IPS-18a (cell line): ENCODE results near the gene LIN28B.
"Not testable (repeated sequence)": the region's sequence is repeated elsewhere in the genome, so short reads cannot be mapped to it uniquely, and the experiment has no call there.

ENCODE experiments used
- H3K27ac ChIP-seq: one replicate; pipeline ENCODE4 v1.5.1; 2013; ENCODE audit warnings: low read length
- H3K27me3 ChIP-seq: one replicate; pipeline ENCODE4 v1.6.1; 2013; ENCODE audit warnings: mild to moderate bottlenecking, low read length; ENCODE audit not compliant: control insufficient read depth, insufficient read depth
- H3K36me3 ChIP-seq: one replicate; pipeline ENCODE4 v1.6.1; 2013; ENCODE audit warnings: low read depth, low read length; ENCODE audit not compliant: control insufficient read depth
- H3K4me1 ChIP-seq: one replicate; pipeline ENCODE4 v1.6.1; 2013; ENCODE audit warnings: low read depth, low read length; ENCODE audit not compliant: control insufficient read depth
- H3K4me3 ChIP-seq: one replicate; pipeline ENCODE4 v1.5.1; 2013; ENCODE audit warnings: low read length
- H3K9ac ChIP-seq: one replicate; pipeline ENCODE4 v1.6.1; 2013; ENCODE audit warnings: mild to moderate bottlenecking, low read length, moderate library complexity
- H3K9me3 ChIP-seq: one replicate; pipeline ENCODE4 v1.6.1; 2013; ENCODE audit warnings: low read depth, low read length; ENCODE audit not compliant: control insufficient read depth

Gene LIN28B

GRCh38 chr6:104941729-104942091, 15.2 kb upstream of the LIN28B start:
- no peaks in the 10 kb centered on the region for H3K27me3 ChIP-seq
- H3K4me3 ChIP-seq = peak overlapping the region; percentile 98
- H3K4me1 ChIP-seq = peaks cover 29% of the 10 kb centered on the region
- peak overlapping the region; percentile 78 for H3K27ac ChIP-seq
- H3K9ac ChIP-seq = peak overlapping the region; percentile 92
- H3K36me3 ChIP-seq = no peaks in the 10 kb centered on the region
- no peaks in the 10 kb centered on the region for H3K9me3 ChIP-seq

DNA sequence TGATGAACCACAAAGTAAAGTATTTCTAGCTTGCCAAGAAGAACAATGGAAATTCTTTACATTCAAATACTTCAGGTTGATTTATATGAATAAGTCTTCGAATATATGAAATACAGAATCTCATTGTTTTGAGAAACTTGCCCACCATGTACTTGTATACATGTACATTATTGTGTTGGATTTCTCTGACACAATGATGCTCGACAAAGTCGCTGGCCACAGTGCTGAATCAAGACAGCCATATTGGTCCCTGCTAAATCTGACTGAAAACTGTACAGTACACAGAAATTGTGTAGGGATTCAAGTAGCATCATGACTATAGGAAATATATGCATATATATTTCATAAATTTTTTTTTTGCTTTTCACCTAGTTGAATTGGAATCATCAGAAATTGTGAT, 13.1 kb upstream of the LIN28B start:
- no peaks in the 10 kb centered on the region for H3K36me3 ChIP-seq
- no peak overlapping the region for H3K27ac ChIP-seq
- H3K27me3 ChIP-seq = no peaks in the 10 kb centered on the region
- no peak overlapping the region for H3K9ac ChIP-seq
- H3K9me3 ChIP-seq = no peaks in the 10 kb centered on the region
- peaks cover 32% of the 10 kb centered on the region for H3K4me1 ChIP-seq
- H3K4me3 ChIP-seq = peak overlapping the region; percentile 98

GRCh38 chr6:104949206-104949605, 7.7 kb upstream of the LIN28B start:
- Histone ChIP-seq H3K9ac (no peak overlapping the region), H3K4me3 (no peak overlapping the region), H3K27ac (no peak overlapping the region), H3K9me3 (no peaks in the 10 kb centered on the region), H3K4me1 (peaks cover 40% of the 10 kb centered on the region), H3K36me3 (no peaks in the 10 kb centered on the region), H3K27me3 (no peaks in the 10 kb centered on the region)

DNA sequence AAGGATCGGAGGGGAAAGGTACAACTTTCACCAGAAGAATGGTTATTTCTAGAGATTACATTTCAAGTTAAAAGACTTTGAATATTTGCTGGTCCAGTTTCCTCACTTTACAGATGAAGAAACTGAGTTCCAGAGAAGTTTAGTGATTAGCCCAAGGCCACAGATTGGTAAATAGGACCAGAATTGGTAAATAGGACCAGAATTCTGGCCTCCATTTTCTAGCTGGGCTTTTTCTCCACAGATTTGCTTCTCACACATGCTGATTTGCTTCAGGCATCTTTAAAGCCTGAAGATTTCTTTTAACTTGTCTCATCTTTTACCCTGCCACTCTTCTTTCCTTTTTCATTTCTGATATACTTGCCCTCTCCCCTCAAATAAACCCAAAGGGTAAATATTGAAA, 5.2 kb upstream of the LIN28B start:
- peak overlapping the region; percentile 99 for H3K9ac ChIP-seq
- H3K4me1 ChIP-seq = peaks cover 46% of the 10 kb centered on the region
- H3K27me3 ChIP-seq = no peaks in the 10 kb centered on the region
- H3K9me3 ChIP-seq = no peaks in the 10 kb centered on the region
- H3K27ac ChIP-seq = peak overlapping the region; percentile 25
- no peaks in the 10 kb centered on the region for H3K36me3 ChIP-seq
- peak overlapping the region; percentile 96 for H3K4me3 ChIP-seq

GRCh38 chr6:104952911-104953399, 4.0 kb upstream of the LIN28B start:
- Histone ChIP-seq H3K9ac (peak overlapping the region; percentile 99), H3K36me3 (no peaks in the 10 kb centered on the region), H3K27ac (peak overlapping the region; percentile 98), H3K4me3 (peak overlapping the region; percentile 96), H3K9me3 (no peaks in the 10 kb centered on the region), H3K4me1 (peaks cover 50% of the 10 kb centered on the region), H3K27me3 (no peaks in the 10 kb centered on the region)

DNA sequence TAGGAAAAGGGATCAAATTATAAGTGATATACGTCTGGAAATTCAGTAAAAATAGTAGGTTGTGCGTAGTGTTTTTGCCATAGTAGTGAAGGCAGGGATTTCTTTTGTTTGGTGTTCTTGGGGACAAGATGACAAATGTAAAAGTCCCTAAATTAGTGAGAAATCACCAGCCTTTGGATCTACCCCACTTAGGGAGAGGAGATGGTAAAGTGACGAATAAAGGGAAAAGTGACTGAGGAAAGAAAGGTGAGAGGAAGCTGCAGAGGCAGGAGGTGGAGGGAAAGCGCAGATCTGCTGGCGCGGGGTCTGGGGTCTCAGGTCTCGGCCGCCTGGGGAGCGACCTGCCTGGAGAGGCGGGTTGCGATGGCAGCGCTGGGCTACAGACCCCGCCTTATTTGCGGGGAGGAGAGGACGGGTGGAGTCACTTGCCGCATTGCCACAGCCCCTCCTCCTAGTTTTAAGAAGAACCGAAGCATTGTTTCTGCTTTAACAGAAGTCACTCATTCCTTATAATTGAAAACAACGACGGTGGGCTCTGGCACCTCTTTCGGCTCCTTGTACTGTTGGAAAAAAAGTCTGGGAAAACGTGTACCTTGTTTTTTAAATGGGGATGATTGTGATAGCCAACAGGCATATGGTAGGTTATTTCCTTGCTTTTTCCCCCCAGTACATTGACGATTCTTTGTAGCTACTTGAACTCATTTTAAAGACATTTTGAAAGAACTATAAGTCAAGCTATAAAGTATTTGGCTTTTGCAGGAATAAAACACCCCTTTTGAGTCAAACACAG, 3.3 kb upstream of the LIN28B start:
- not testable (repeated sequence) for H3K9me3 ChIP-seq, H3K27me3 ChIP-seq, H3K36me3 ChIP-seq
- Histone ChIP-seq H3K4me3 (peak overlapping the region; percentile 96), H3K9ac (peak overlapping the region; percentile 99), H3K4me1 (peaks cover 49% of the 10 kb centered on the region), H3K27ac (peak overlapping the region; percentile 98)

DNA sequence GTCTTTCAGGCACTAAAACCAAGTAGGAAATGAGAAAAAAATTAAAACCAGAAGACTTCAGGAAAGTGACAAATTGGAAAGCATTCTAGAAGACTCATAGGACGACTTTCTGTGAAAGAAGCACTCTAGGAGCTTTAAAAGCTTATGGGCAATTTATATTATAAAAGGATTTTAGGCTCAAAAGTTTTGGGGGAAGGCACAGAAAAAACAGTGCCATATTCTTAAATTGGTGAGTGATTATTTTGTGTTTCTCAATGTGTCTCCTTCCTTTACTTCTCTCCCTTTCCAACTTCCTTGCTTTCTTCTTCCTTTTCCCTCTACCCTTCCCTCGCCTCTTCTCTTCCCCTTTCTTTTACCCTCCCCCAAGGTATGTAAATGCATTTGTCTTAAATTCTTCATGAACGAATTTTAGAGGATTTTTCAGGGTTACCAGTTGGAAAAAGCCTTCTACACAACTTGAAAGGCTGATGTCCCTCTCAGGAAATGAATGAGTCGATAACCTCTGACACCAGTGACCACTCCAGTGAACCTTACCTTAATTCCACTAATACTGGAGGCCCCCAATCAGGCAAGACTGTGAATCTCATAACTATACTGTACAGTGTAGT, 2.6 kb upstream of the LIN28B start:
- Histone ChIP-seq H3K4me3 (peak overlapping the region; percentile 96), H3K9ac (peak overlapping the region; percentile 99), H3K36me3 (no peaks in the 10 kb centered on the region), H3K27ac (peak overlapping the region; percentile 98), H3K27me3 (no peaks in the 10 kb centered on the region), H3K9me3 (no peaks in the 10 kb centered on the region), H3K4me1 (peaks cover 42% of the 10 kb centered on the region)

DNA sequence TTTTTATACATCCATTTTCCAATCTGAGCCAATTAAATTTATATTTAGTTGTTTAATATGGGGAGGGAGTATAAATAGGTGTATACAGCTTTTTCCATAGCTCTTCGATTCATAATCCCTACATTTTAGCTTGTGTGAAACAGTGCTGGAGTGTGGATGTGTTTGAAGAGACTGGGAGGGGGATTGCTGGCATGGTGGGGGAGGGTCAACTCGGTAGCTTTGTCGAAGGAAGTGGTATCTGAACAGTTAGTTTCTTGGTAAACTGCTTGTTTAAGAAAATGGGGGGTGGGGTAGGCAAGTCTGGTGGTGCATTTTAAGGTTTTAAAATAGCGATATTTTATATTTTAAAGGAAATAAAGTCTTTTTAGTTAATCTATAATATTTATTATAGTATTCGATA, 1.4 kb upstream of the LIN28B start:
- no peaks in the 10 kb centered on the region for H3K27me3 ChIP-seq
- no peaks in the 10 kb centered on the region for H3K9me3 ChIP-seq
- H3K36me3 ChIP-seq = no peaks in the 10 kb centered on the region
- H3K4me1 ChIP-seq = peaks cover 39% of the 10 kb centered on the region
- peak overlapping the region; percentile 98 for H3K27ac ChIP-seq
- H3K4me3 ChIP-seq = peak overlapping the region; percentile 96
- H3K9ac ChIP-seq = peak overlapping the region; percentile 99

- no peaks in the 10 kb centered on the region for H3K9me3 ChIP-seq
- H3K4me1 ChIP-seq = peaks cover 36% of the 10 kb centered on the region
- no peaks in the 10 kb centered on the region for H3K27me3 ChIP-seq
- no peaks in the 10 kb centered on the region for H3K36me3 ChIP-seq
- H3K4me3 ChIP-seq = peak overlapping the region; percentile 96
- H3K9ac ChIP-seq = peak overlapping the region; percentile 99
- H3K27ac ChIP-seq = peak overlapping the region; percentile 98
Observed at GRCh38 chr6:104955927-104956730, 778 bp upstream of the LIN28B start.

DNA sequence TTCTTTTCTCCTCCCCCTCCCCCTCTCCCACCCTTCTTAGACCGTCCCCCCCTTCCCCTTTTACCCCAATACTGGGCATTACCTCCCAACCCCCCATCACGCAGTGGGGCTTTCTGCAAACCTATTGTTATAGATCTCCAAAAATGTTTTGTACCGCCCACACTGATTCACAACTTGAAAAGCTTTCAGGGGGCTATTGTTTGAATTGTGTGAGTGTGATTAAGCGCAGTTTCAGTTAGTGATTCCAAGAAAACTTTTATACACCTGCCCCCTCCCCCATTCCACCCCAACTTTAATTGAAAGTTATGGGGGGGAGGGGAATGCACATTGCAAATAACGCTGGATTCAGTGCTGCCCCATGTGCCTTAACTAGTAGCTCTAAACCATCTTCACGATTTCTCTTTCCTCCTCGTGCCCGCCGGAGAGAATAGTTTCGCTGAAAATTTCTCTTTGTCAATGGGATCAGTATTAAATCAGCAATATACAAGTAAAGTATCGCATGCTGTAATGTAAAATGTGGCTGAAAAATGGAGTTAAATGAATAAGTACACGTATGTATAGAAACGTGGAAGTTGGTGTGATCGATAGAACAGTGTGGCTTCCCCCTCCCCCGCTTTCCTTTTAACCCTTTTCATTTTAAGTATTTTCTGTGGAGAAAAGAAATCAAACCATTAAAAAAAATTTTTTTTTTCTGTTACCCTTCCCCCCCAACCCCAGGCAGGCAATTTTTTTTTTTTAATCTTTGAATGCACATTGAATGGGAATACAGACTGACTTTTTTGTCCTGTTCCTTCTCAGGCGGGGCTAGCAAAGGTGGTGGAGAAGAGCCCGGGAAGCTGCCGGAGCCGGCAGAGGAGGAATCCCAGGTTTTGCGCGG, 632 bp downstream of the LIN28B start:
- H3K27me3 ChIP-seq = no peaks in the 10 kb centered on the region
- peak overlapping the region; percentile 99 for H3K9ac ChIP-seq
- peak overlapping the region; percentile 98 for H3K27ac ChIP-seq
- H3K4me1 ChIP-seq = peaks cover 22% of the 10 kb centered on the region
- peak overlapping the region; percentile 96 for H3K4me3 ChIP-seq
- peaks cover 10% of the 10 kb centered on the region for H3K36me3 ChIP-seq
- H3K9me3 ChIP-seq = no peaks in the 10 kb centered on the region
